ENCODE data around the gene PMVK. TPM values are rescaled to one million over a fixed set of nuclear protein-coding genes. Genes with fewer than 3 reads are reported as not detected.
A peak's percentile ranks its signal among the peaks of the same experiment; 100 is the strongest.

PMVK gene
- total and polyA plus RNA-seq, 2 donors (not counting 1 experiment from before 2014, with no cell fraction given): 10.1 to 25.1 TPM

DNA sequence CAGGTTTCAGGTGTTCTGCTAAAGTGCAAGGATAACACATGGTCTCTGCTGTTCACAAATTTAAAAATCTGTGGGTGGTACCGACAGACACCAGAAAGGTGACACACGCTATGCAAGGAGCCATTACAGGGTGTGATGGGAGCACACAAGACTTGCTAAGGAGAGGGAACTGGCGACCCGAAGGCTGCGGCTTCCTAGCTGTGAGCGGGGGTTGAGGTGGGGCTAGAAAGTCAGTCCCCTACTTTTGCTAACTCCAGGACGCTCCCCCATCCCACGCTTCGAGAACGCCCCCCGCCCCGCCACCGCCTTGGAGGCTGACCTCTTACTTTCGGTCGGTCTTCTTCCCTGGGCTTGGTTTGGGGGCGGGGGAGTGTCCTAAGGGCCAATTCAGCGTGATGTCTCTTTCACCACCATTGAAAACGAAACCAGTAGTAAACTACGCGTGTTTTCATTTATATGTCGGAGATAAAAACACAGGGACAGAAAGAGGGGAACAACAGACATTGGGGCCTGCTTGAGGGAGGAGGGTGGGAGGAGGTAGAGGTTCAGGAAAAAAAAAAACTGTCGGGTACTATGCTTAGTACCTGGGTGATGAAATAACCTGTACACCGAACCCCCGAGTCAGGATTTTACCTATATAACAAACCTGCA is 39.0 kb upstream of the PMVK start:
- H3K27me3 ChIP-seq (ENCODE audit: control insufficient read depth, insufficient read depth, low read length): no peaks in the 10 kb centered on the region
- H3K4me1 ChIP-seq (ENCODE audit: control insufficient read depth, extremely low read depth, insufficient read depth, low read length): peaks cover 15% of the 10 kb centered on the region
- no peaks in the 10 kb centered on the region for H3K36me3 ChIP-seq (ENCODE audit: control insufficient read depth, insufficient read depth, low read length)
- H3K9ac ChIP-seq (ENCODE audit: insufficient read depth, low read length): peak overlapping the region; percentile 34
- H3K9me3 ChIP-seq (ENCODE audit: control insufficient read depth, insufficient read depth, low read depth, low read length): no peaks in the 10 kb centered on the region
- TF ChIP-seq EZH2 (IDR thresholded peaks at IDR 0.05; ENCODE audit: low read length, missing control alignments): no peak
- TF ChIP-seq CTCF (conservative IDR thresholded peaks at IDR 0.05 in 1 of 2, IDR thresholded peaks at IDR 0.05 in 1 of 2; ENCODE audit: low read depth in 1 of 2, low read length in 2 of 2): no peak
- peak overlapping the region; percentile 37 for H2AFZ ChIP-seq (ENCODE audit: low read length)
- peak overlapping the region; percentile 94 for H3K27ac ChIP-seq (ENCODE audit: insufficient read depth, low read length)
- H4K20me1 ChIP-seq (ENCODE audit: control insufficient read depth, extremely low read depth, insufficient read depth, low read length): no peaks in the 10 kb centered on the region
- peak; percentile 54 to 64 for DNase-seq (ENCODE audit: low read depth in 2 of 2)
- H3K4me2 ChIP-seq (ENCODE audit: extremely low read depth, insufficient read depth, low read length): peak overlapping the region; percentile 99
- H3K79me2 ChIP-seq (ENCODE audit: control insufficient read depth, insufficient read depth, low read length): peaks cover 44% of the 10 kb centered on the region
- peak overlapping the region; percentile 39 to 93 (median 70) for H3K4me3 ChIP-seq (replicated peaks in 1 of 4; ENCODE audit: control extremely low read depth in 1 of 4, insufficient read depth in 1 of 4, low read depth in 3 of 4, low read length in 4 of 4)

DNA sequence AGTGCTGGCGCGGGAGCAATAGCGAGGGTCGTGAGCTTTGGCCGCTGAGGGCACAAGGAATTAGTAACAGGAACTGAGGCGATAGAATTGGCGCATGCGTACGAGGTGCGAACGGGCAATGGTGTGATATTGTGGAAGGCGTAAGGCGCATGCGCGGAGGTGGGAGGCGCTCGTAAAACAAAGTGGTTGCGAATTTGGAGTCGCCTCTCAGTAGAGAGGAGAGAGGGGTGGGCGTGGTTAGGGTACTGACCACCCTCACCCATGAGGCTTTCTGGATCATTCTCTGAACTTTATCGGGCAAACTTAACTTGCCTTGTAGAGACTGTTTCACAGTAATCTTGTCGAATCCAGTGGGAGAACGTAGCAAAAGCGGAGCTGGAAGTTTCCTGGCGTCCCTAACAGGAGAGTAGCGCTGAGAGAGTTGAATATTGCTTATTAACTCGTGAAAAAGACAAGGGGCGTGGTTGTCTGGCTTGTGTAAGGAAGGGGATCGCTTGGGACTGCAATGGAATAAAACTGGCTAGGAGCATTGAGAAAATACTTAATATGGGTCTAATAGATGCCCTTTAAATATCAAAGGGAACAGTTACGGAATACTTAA is 38.4 kb upstream of the PMVK start:
- no peaks in the 10 kb centered on the region for H3K36me3 ChIP-seq (ENCODE audit: control insufficient read depth, insufficient read depth, low read length)
- peaks cover 15% of the 10 kb centered on the region for H3K4me1 ChIP-seq (ENCODE audit: control insufficient read depth, extremely low read depth, insufficient read depth, low read length)

More for the DNA sequence above, 38.4 kb upstream of the PMVK start:
- Histone ChIP-seq H3K9ac (ENCODE audit: insufficient read depth, low read length) (peak overlapping the region; percentile 34), H3K4me2 (ENCODE audit: extremely low read depth, insufficient read depth, low read length) (peak overlapping the region; percentile 99), H3K27me3 (ENCODE audit: control insufficient read depth, insufficient read depth, low read length) (no peaks in the 10 kb centered on the region), H3K4me3 (replicated peaks in 1 of 4; ENCODE audit: control extremely low read depth in 1 of 4, insufficient read depth in 1 of 4, low read depth in 3 of 4, low read length in 4 of 4) (peak overlapping the region; percentile 39 to 93 (median 70)), H4K20me1 (ENCODE audit: control insufficient read depth, extremely low read depth, insufficient read depth, low read length) (no peaks in the 10 kb centered on the region), H3K27ac (ENCODE audit: insufficient read depth, low read length) (peak overlapping the region; percentile 94), H3K79me2 (ENCODE audit: control insufficient read depth, insufficient read depth, low read length) (peaks cover 50% of the 10 kb centered on the region), H3K9me3 (ENCODE audit: control insufficient read depth, insufficient read depth, low read depth, low read length) (no peaks in the 10 kb centered on the region), H2AFZ (ENCODE audit: low read length) (peak overlapping the region; percentile 49)
- TF ChIP-seq CTCF (conservative IDR thresholded peaks at IDR 0.05 in 1 of 2, IDR thresholded peaks at IDR 0.05 in 1 of 2; ENCODE audit: low read depth in 1 of 2, low read length in 2 of 2) (no peak), EZH2 (IDR thresholded peaks at IDR 0.05; ENCODE audit: low read length, missing control alignments) (no peak)
- DNase-seq (ENCODE audit: low read depth in 2 of 2): peak; percentile 89 to 96
